Left renal pelvis (tissue), 4 donors: Measurements from ENCODE around the gene STK24. TPM values are rescaled to one million over a fixed set of nuclear protein-coding genes. Genes with fewer than 3 reads are reported as not detected.

Experiments used
- DNase-seq, 4 donors: peaks; one replicate each; pipeline ENCODE4 v3.0.0-alpha.2; 2013; ENCODE audit warnings: low read depth in 4 of 4, low spot score in 3 of 4
- polyA plus RNA-seq, 4 donors: library from polyadenylated mRNA; unstranded; fragments of 120-200 nt; gene quantifications; one replicate each; pipeline ENCODE4 v1.2.1, GENCODE V29; 2013; ENCODE audit not compliant: insufficient read length in 4 of 4

The STK24 gene
- polyA plus RNA-seq, 4 donors = 58.0 to 134 (median 123) TPM

GRCh38 chr13:98535501-98536354 is 41.2 kb downstream of the STK24 start:
- no peak for DNase-seq

GRCh38 chr13:98534821-98535220 is 42.1 kb downstream of the STK24 start:
- DNase-seq = no peak

GRCh38 chr13:98533912-98534311 is 43.0 kb downstream of the STK24 start:
- no peak for DNase-seq

- no peak for DNase-seq
Observed at GRCh38 chr13:98532254-98532653, 44.7 kb downstream of the STK24 start.

GRCh38 chr13:98530217-98530616 is 46.7 kb downstream of the STK24 start:
- no peak for DNase-seq

GRCh38 chr13:98529171-98529570 is 47.7 kb downstream of the STK24 start:
- no peak for DNase-seq

- DNase-seq = no peak
Observed at GRCh38 chr13:98528663-98529064, 48.2 kb downstream of the STK24 start.

GRCh38 chr13:98527526-98527925 is 49.4 kb downstream of the STK24 start:
- DNase-seq = no peak

GRCh38 chr13:98526182-98526512 is 50.8 kb downstream of the STK24 start:
- no peak for DNase-seq

- no peak for DNase-seq
Observed at GRCh38 chr13:98525456-98526181, 51.3 kb downstream of the STK24 start.

GRCh38 chr13:98524793-98525192 is 52.1 kb downstream of the STK24 start:
- no peak for DNase-seq

- no peak for DNase-seq
Observed at GRCh38 chr13:98524391-98524790, 52.5 kb downstream of the STK24 start.

GRCh38 chr13:98523455-98524102 is 53.3 kb downstream of the STK24 start:
- no peak for DNase-seq

GRCh38 chr13:98522371-98522770 is 54.5 kb downstream of the STK24 start:
- DNase-seq = no peak

- DNase-seq = no peak
Observed at GRCh38 chr13:98521461-98522247, 55.3 kb downstream of the STK24 start.

GRCh38 chr13:98520674-98521449 is 56.0 kb downstream of the STK24 start:
- DNase-seq = no peak

- DNase-seq = no peak
Observed at GRCh38 chr13:98519976-98520375, 56.9 kb downstream of the STK24 start.

GRCh38 chr13:98517576-98518310 is 59.2 kb downstream of the STK24 start:
- DNase-seq = no peak

GRCh38 chr13:98515818-98516465 is 61.0 kb downstream of the STK24 start:
- DNase-seq = no peak
